CD4-positive, alpha-beta T cell treated with Interleukin-6 at 100 ng/mL for 8 hours (primary cell): Measurements from ENCODE around the gene SLC6A18.
"Not testable (repeated sequence)": the region's sequence is repeated elsewhere in the genome, so short reads cannot be mapped to it uniquely, and the experiment has no call there.

ENCODE experiments used
- DNase-seq: peaks from one replicate; pipeline ENCODE4 v3.0.0-alpha.2; 2020; ENCODE audit warnings: mixed read lengths, low spot score

Gene SLC6A18

GRCh38 chr5:1277331-1277730 is 52.1 kb downstream of the SLC6A18 start:
- no peak for DNase-seq

GRCh38 chr5:1277781-1278180 is 52.6 kb downstream of the SLC6A18 start:
- no peak for DNase-seq

- no peak for DNase-seq
Observed at GRCh38 chr5:1278216-1278615, 53.0 kb downstream of the SLC6A18 start.

GRCh38 chr5:1278656-1279442 is 53.7 kb downstream of the SLC6A18 start:
- DNase-seq: no peak

- no peak for DNase-seq
Observed at GRCh38 chr5:1279443-1280151, 54.4 kb downstream of the SLC6A18 start.

GRCh38 chr5:1280177-1281037 is 55.2 kb downstream of the SLC6A18 start:
- DNase-seq: no peak

GRCh38 chr5:1281038-1281882 is 56.1 kb downstream of the SLC6A18 start:
- no peak for DNase-seq

- no peak for DNase-seq
Observed at GRCh38 chr5:1282131-1282992, 57.2 kb downstream of the SLC6A18 start.

GRCh38 chr5:1282993-1283728 is 58.0 kb downstream of the SLC6A18 start:
- DNase-seq: not testable (repeated sequence)

- not testable (repeated sequence) for DNase-seq
Observed at GRCh38 chr5:1283729-1284041, 58.5 kb downstream of the SLC6A18 start.

GRCh38 chr5:1284336-1284970 is 59.3 kb downstream of the SLC6A18 start:
- DNase-seq: not testable (repeated sequence)

- DNase-seq: no peak
Observed at GRCh38 chr5:1285141-1285540, 60.0 kb downstream of the SLC6A18 start.

GRCh38 chr5:1285883-1286291 is 60.7 kb downstream of the SLC6A18 start:
- DNase-seq: no peak

- DNase-seq: no peak
Observed at GRCh38 chr5:1288439-1289335, 63.5 kb downstream of the SLC6A18 start.

GRCh38 chr5:1289559-1289958 is 64.4 kb downstream of the SLC6A18 start:
- not testable (repeated sequence) for DNase-seq

GRCh38 chr5:1290956-1291355 is 65.8 kb downstream of the SLC6A18 start:
- DNase-seq: not testable (repeated sequence)

GRCh38 chr5:1291611-1292080 is 66.5 kb downstream of the SLC6A18 start:
- DNase-seq: no peak

GRCh38 chr5:1292139-1292538 is 67.0 kb downstream of the SLC6A18 start:
- DNase-seq: no peak
